Measurements from ENCODE around the gene PNMA6E. TPM values are rescaled to one million over a fixed set of nuclear protein-coding genes. Genes with fewer than 3 reads are reported as not detected.

The PNMA6E gene
- total and polyA plus RNA-seq, 2 donors (not counting 3 experiments of a cell fraction or from before 2014, with no cell fraction given): not detected

DNA sequence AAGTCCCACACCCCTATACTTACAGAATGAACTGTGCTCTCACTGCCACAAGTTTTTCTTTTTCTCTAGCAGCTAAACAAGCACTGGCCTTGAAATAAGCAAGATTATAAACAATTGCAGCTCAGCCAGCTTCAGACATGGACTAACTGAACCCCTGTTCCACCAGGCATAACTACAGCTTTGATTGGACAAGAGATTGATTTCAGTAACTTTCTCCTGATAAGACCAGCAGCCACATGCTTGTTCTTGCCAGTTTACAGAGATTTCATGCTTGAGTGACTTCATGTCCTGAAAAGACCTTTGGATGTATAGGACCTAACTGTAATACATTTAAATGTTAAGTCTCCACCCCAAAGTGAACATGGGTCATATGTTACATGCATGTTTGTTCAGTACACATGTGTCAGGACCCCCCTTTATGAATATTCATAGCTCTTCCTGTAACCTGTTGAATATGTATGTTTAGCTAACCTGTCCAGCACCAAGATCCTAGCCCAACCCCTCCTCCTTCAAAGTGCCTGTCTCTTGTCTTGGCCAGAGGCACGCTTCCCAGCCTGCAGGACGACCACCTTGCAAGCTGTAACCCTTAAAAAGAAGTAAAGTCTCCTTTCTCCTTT lies 39.3 kb downstream of the PNMA6E start:
- FAIRE-seq: no peak
- no TSS peak for BruUV-seq (replicated peaks)
- H3K9me1 ChIP-seq (replicated peaks; ENCODE audit: control insufficient read depth, extremely low read depth, insufficient read depth, low read length): no peaks in the 10 kb centered on the region
- H3K36me3 ChIP-seq (ENCODE audit: control insufficient read depth in 2 of 2, extremely low read depth in 1 of 2, insufficient read depth in 2 of 2, low read length in 2 of 2): no peaks in the 10 kb centered on the region
- intact Hi-C loops (cut with micrococcal nuclease) (no loop called here), dilution Hi-C loops (cut with MboI; ENCODE audit: extremely low pct_ligation_motif_present, low sequenced_read_pairs) (no loop called here)
- no peaks in the 10 kb centered on the region for H3K79me2 ChIP-seq (ENCODE audit: control insufficient read depth, insufficient read depth, low read length)
- H3K9ac ChIP-seq (replicated peaks; ENCODE audit: extremely low read depth, insufficient read depth, low read length): no peak overlapping the region
- H3K9me3 ChIP-seq (replicated peaks; ENCODE audit: control insufficient read depth, insufficient read depth, low read length): no peaks in the 10 kb centered on the region
- H3K4me1 ChIP-seq (ENCODE audit: control insufficient read depth, extremely low read depth, insufficient read depth, low read length): no peaks in the 10 kb centered on the region
- TF ChIP-seq FOS (IDR thresholded peaks at IDR 0.05; ENCODE audit: borderline replicate concordance, insufficient read depth, low read length) (no peak), MYC (IDR thresholded peaks at IDR 0.05; ENCODE audit: low read depth, low read length) (no peak), EZH2 (IDR thresholded peaks at IDR 0.05; ENCODE audit: borderline replicate concordance, low read depth, low read length, severe bottlenecking) (no peak), POLR2AphosphoS5 (IDR thresholded peaks at IDR 0.05; ENCODE audit: insufficient read depth, low read depth, low read length) (no peak), JUN (IDR thresholded peaks at IDR 0.05; ENCODE audit: borderline replicate concordance, insufficient read depth, insufficient read length, low read depth) (no peak), POLR2A (IDR thresholded peaks at IDR 0.05; ENCODE audit: low read depth, low read length) (no peak), GATA2 (IDR thresholded peaks at IDR 0.05; ENCODE audit: insufficient read depth, insufficient read length, low read depth, low read length) (no peak)
- TF ChIP-seq, protein P1, sequence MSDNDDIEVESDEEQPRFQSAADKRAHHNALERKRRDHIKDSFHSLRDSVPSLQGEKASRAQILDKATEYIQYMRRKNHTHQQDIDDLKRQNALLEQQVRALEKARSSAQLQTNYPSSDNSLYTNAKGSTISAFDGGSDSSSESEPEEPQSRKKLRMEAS (IDR thresholded peaks at IDR 0.05; ENCODE audit: insufficient read depth, insufficient read length): no peak
- TF ChIP-seq, protein P2, sequence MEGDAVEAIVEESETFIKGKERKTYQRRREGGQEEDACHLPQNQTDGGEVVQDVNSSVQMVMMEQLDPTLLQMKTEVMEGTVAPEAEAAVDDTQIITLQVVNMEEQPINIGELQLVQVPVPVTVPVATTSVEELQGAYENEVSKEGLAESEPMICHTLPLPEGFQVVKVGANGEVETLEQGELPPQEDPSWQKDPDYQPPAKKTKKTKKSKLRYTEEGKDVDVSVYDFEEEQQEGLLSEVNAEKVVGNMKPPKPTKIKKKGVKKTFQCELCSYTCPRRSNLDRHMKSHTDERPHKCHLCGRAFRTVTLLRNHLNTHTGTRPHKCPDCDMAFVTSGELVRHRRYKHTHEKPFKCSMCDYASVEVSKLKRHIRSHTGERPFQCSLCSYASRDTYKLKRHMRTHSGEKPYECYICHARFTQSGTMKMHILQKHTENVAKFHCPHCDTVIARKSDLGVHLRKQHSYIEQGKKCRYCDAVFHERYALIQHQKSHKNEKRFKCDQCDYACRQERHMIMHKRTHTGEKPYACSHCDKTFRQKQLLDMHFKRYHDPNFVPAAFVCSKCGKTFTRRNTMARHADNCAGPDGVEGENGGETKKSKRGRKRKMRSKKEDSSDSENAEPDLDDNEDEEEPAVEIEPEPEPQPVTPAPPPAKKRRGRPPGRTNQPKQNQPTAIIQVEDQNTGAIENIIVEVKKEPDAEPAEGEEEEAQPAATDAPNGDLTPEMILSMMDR (IDR thresholded peaks at IDR 0.05; ENCODE audit: extremely low read depth in 1 of 2, insufficient read depth in 1 of 2, low read depth in 1 of 2, low read length in 2 of 2): no peak
- ChIA-PET POLR2A (no interaction called here), CTCF (no interaction called here)
- H3K27ac ChIP-seq (ENCODE audit: insufficient read depth, low read depth, low read length): no peak overlapping the region
- H2AFZ ChIP-seq (ENCODE audit: low read depth, low read length): no peak overlapping the region
- H3K4me3 ChIP-seq (replicated peaks in 1 of 3; ENCODE audit: insufficient read depth in 1 of 3, low read depth in 1 of 3, low read length in 3 of 3): no peak overlapping the region
- H3K4me2 ChIP-seq (ENCODE audit: insufficient read depth, low read length): no peak overlapping the region
- no peak for DNase-seq (ENCODE audit: low read depth, low spot score)
- no peaks in the 10 kb centered on the region for H4K20me1 ChIP-seq (replicated peaks; ENCODE audit: control insufficient read depth, extremely low read depth, insufficient read depth, low read length)
- H3K27me3 ChIP-seq (ENCODE audit: control insufficient read depth in 2 of 2, insufficient read depth in 2 of 2, low read length in 2 of 2): peaks cover 0 to 3% of the 10 kb centered on the region in 2 experiments
